AG09309 (cell line): Measurements from ENCODE around the gene SEC22A.
A peak's percentile ranks its signal among the peaks of the same experiment; 100 is the strongest.

Experiments used
- DNase-seq: peaks from one replicate; pipeline ENCODE4 v3.0.0-alpha.2; 2010; ENCODE audit warnings: low read depth
- H3K4me3 ChIP-seq: 2 replicates; pipeline ENCODE4 v1.5.1; 2011; ENCODE audit warnings: mild to moderate bottlenecking, low read depth, low read length, moderate library complexity; ENCODE audit not compliant: control insufficient read depth
- TF ChIP-seq, protein P1 (sequence below): IDR thresholded peaks from 2 replicates; pipeline ENCODE4 v1.5.1; 2011; ENCODE audit warnings: mild to moderate bottlenecking, low read depth, low read length, inconsistent platforms; ENCODE audit not compliant: insufficient read depth, control insufficient read depth; ENCODE audit errors: missing control alignments

Gene SEC22A

DNA sequence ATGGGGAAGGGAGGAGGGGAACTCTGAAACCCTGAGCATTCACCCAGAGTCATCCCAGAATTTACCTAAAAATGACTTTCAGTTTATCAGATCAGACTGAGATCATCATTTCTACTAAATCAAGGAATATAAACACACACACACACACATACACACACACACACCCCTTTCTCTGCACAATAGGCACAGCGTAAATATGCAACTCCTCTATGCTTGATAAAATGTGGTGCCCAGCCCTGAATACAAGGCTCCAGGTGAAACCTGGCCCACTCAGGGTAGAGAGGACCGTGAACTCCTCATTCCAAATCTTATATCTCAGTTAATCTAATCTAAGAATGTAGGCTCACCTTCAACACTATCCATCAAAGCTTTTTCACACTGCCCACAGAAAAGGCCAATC lies 31.8 kb upstream of the SEC22A start:
- no peak overlapping the region for H3K4me3 ChIP-seq
- TF ChIP-seq, protein P1, sequence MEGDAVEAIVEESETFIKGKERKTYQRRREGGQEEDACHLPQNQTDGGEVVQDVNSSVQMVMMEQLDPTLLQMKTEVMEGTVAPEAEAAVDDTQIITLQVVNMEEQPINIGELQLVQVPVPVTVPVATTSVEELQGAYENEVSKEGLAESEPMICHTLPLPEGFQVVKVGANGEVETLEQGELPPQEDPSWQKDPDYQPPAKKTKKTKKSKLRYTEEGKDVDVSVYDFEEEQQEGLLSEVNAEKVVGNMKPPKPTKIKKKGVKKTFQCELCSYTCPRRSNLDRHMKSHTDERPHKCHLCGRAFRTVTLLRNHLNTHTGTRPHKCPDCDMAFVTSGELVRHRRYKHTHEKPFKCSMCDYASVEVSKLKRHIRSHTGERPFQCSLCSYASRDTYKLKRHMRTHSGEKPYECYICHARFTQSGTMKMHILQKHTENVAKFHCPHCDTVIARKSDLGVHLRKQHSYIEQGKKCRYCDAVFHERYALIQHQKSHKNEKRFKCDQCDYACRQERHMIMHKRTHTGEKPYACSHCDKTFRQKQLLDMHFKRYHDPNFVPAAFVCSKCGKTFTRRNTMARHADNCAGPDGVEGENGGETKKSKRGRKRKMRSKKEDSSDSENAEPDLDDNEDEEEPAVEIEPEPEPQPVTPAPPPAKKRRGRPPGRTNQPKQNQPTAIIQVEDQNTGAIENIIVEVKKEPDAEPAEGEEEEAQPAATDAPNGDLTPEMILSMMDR, result no peak
- DNase-seq, result no peak

DNA sequence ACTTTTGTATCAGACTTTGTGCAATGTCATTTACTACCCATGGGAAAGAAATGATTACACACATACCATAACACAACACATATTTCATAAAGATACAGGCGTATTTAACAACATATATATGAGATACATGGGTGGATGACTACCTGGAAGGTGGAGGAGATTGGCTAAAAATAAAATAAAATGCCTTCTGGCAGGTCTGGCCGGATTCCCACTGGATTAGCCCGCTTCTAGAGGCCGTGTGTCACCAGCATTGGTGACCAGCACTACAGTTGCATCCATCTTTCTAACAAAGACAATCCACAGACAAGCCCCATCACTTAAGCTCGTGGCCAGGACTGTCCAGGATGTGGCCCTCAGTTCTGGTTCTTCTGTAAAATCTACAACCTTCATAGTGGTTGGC lies 21.0 kb upstream of the SEC22A start:
- no peak for DNase-seq
- TF ChIP-seq, protein P1, result no peak
- H3K4me3 ChIP-seq, result no peak overlapping the region

DNA sequence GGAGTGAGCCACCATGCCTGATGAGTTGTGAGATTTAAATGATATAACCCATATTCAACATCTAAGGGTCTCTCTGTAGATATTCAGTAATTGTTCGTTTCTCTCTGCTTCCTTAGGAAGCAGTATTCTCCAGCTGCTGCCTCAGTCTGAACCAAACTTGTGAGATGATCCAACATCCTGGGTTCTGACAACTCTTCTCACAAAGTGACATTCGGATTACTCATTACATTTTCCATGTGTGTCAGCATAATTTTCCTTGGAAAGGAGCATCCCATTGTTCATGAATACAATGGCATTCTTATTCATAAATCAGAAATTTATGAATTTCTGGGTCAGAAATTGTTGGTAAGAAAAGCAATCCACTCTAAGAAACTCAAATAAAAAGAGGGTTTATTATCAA lies 15.0 kb upstream of the SEC22A start:
- no peak for DNase-seq
- no peak overlapping the region for H3K4me3 ChIP-seq
- TF ChIP-seq, protein P1, result no peak

DNA sequence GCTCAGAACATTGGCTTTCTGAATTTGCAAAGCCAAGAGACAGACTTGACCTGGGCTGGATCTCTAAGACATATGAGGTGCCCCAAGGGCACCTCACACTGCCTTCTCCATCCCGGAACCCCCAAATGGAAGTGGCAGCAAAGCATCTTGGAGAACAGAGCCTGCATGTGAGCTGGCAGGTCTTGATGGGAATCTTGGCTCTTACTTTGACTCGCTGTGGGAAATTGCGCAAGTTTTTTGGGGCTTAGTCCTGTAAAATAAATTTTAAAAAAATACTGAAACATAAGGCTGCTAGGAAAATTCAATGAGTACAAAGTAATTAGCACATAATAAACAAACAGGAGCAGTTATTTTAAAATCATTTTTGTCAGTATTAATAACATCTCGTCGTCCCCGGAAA lies 13.7 kb upstream of the SEC22A start:
- DNase-seq, result no peak
- no peak overlapping the region for H3K4me3 ChIP-seq
- TF ChIP-seq, protein P1, result no peak

DNA sequence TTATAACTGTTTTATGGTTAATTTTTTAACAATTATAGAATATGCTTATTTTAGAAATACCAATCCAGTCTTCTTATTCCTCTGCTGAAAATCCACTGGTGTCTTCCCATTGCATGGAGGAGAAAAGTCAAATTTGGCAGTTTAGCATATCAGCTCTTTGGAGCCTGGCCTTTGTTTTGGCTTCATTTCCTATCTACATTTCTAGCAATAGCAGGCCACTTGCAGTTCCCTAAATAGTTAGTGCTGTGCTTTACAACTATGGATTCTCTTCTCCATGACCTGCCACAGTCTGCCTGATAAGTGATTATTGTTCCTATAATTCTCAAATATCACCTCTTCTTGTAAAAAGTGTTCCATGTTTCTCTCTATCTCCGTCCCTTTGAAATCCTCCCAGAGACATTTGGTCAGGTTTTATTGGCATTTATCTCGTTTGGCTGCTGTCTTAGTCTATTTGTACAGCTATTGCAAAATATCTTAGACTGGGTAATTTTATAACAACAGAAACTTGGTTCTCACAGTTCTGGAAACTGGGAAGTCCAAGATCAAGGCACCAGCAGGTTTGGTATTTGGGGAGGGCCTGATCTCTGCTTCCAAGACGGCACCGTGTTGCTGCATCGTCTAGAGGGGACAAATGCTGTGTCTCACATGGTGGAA lies 8.2 kb upstream of the SEC22A start:
- TF ChIP-seq, protein P1, result no peak
- H3K4me3 ChIP-seq, result no peak overlapping the region
- no peak for DNase-seq

DNA sequence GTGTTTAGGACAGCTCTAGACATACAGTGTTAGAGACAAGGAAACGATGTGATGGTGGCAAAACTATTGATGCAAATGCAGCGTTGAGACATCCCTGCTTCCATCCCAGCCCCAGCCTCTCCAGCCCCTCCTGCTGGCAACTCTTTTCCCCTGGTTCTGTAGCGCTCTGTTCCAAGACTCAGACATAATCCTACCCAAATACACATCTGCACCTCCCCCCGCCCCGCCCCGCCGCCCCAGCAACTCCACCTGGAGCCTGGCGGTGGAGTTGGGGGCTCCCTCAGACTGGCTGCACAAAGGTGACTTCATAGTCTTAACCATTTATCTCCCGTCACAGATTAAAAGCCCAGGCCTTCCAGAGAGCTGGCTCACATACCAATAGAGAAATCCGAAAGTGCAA lies 7.2 kb upstream of the SEC22A start:
- DNase-seq, result no peak
- TF ChIP-seq, protein P1, result peak; percentile 31
- H3K4me3 ChIP-seq, result no peak overlapping the region
